HFFc6 (cell line): Measurements from ENCODE around the gene SLC38A7. TPM values are rescaled to one million over a fixed set of nuclear protein-coding genes. Genes with fewer than 3 reads are reported as not detected.
A peak's percentile ranks its signal among the peaks of the same experiment; 100 is the strongest.

Source experiments
- DNase-seq: peaks from one replicate; pipeline ENCODE4 v3.0.0-alpha.2; 2018
- H3K27ac Mint-ChIP-seq: 2 replicates; pipeline ENCODE4 v1.8.0; 2020; ENCODE audit warnings: mild to moderate bottlenecking, mixed read lengths
- H3K27me3 Mint-ChIP-seq: 2 replicates; pipeline ENCODE4 v1.8.0; 2021; ENCODE audit warnings: mild to moderate bottlenecking, moderate library complexity, mixed read lengths; ENCODE audit not compliant: insufficient read depth
- H3K36me3 Mint-ChIP-seq: 2 replicates; pipeline ENCODE4 v1.8.0; 2021; ENCODE audit warnings: low read depth, mixed read lengths
- H3K4me1 Mint-ChIP-seq: 2 replicates; pipeline ENCODE4 v1.8.0; 2020; ENCODE audit warnings: low read depth, mixed read lengths
- H3K4me3 Mint-ChIP-seq: 2 replicates; pipeline ENCODE4 v1.8.0; 2020; ENCODE audit warnings: mild to moderate bottlenecking, moderate library complexity, mixed read lengths
- H3K9me3 Mint-ChIP-seq: 2 replicates; pipeline ENCODE4 v1.8.0; 2020; ENCODE audit warnings: mild to moderate bottlenecking, mixed read lengths
- CTCF ChIP-seq: fragments of 200-600 bp; sonication (generic); IDR thresholded peaks from 2 replicates; pipeline ENCODE4 v1.5.0; 2021; ENCODE audit warnings: antibody characterized with exemption, mild to moderate bottlenecking
- total RNA-seq, 6 experiments: library from RNA; stranded (reverse); fragmentation: NEBNext Ultra II Directional; extraction: Animal tissue kit (Norgen Biotek cat#: 25700); gene quantifications; 2 replicates in 1 of 6; 3 replicates in 5 of 6; pipeline ENCODE4 v1.2.3, GENCODE V29; 2021

Gene SLC38A7
- total RNA-seq, 6 experiments from 2014 or later, result 20.3 to 24.2 (median 22.6) TPM

- Mint-ChIP-seq H3K36me3 (peaks cover 9% of the 10 kb centered on the region), H3K27ac (peak overlapping the region; percentile 90), H3K4me1 (peaks cover 45% of the 10 kb centered on the region), H3K9me3 (no peaks in the 10 kb centered on the region), H3K27me3 (peaks cover 4% of the 10 kb centered on the region), H3K4me3 (peak overlapping the region; percentile 91)
- DNase-seq, result no peak
- TF ChIP-seq CTCF, result no peak
Observed at GRCh38 chr16:58685084-58685449, 497 bp upstream of the SLC38A7 start.

GRCh38 chr16:58684001-58684353 is 593 bp downstream of the SLC38A7 start:
- peak; percentile 22 for DNase-seq
- no peaks in the 10 kb centered on the region for H3K9me3 Mint-ChIP-seq

GRCh38 chr16:58679763-58680162 is 4.8 kb downstream of the SLC38A7 start:
- Mint-ChIP-seq H3K9me3 (no peaks in the 10 kb centered on the region), H3K36me3 (peaks cover 13% of the 10 kb centered on the region), H3K27me3 (peaks cover 2% of the 10 kb centered on the region), H3K4me1 (peaks cover 17% of the 10 kb centered on the region), H3K27ac (no peak overlapping the region), H3K4me3 (no peak overlapping the region)
- no peak for TF ChIP-seq CTCF
- no peak for DNase-seq

More at GRCh38 chr16:58684001-58684353, 593 bp downstream of the SLC38A7 start:
- no peak for TF ChIP-seq CTCF
- Mint-ChIP-seq H3K4me1 (peaks cover 45% of the 10 kb centered on the region), H3K36me3 (peaks cover 9% of the 10 kb centered on the region), H3K27ac (peak overlapping the region; percentile 90), H3K27me3 (peaks cover 4% of the 10 kb centered on the region), H3K4me3 (peak overlapping the region; percentile 91)

- no peak overlapping the region for H3K27ac Mint-ChIP-seq
- H3K27me3 Mint-ChIP-seq, result no peaks in the 10 kb centered on the region; the same call in none of the 2 replicates
- peak; percentile 69 for TF ChIP-seq CTCF
- H3K36me3 Mint-ChIP-seq, result peaks cover 12% of the 10 kb centered on the region
- no peaks in the 10 kb centered on the region for H3K9me3 Mint-ChIP-seq
- H3K4me3 Mint-ChIP-seq, result no peak overlapping the region
- H3K4me1 Mint-ChIP-seq, result peaks cover 9% of the 10 kb centered on the region
- DNase-seq, result peak; percentile 71
Observed at GRCh38 chr16:58678716-58679115, 5.9 kb downstream of the SLC38A7 start.

GRCh38 chr16:58678269-58678668 is 6.3 kb downstream of the SLC38A7 start:
- H3K4me3 Mint-ChIP-seq, result no peak overlapping the region
- H3K27ac Mint-ChIP-seq, result no peak overlapping the region
- no peaks in the 10 kb centered on the region for H3K9me3 Mint-ChIP-seq
- H3K36me3 Mint-ChIP-seq, result peaks cover 7% of the 10 kb centered on the region
- H3K4me1 Mint-ChIP-seq, result peaks cover 5% of the 10 kb centered on the region
- TF ChIP-seq CTCF, result no peak
- no peak for DNase-seq
- H3K27me3 Mint-ChIP-seq, result no peaks in the 10 kb centered on the region; the same call in none of the 2 replicates
